GM19324 (cell line): ENCODE data around the gene PPARGC1A.

ENCODE experiments used
- ATAC-seq: cut with Tn5 transposase; IDR thresholded peaks from one replicate; pipeline ENCODE4 v1.9.1; 2021; ENCODE audit warnings: mild to moderate bottlenecking, moderate library complexity; ENCODE audit not compliant: unreplicated experiment, low FRiP score

Gene PPARGC1A

GRCh38 chr4:23889814-23890341 lies at the start of gene PPARGC1A:
TSS of gene PPARGC1A (minus strand) at chr4:23890047. CDS start at chr4:23889957, 90 bp downstream.
- no peak for ATAC-seq

- no peak for ATAC-seq
These were observed 48.9 kb upstream of the PPARGC1A start for GRCh38 chr4:23938796-23939195.

GRCh38 chr4:23937173-23937572 lies 47.3 kb upstream of the PPARGC1A start:
- no peak for ATAC-seq

GRCh38 chr4:23934915-23935314 lies 45.1 kb upstream of the PPARGC1A start:
- no peak for ATAC-seq

- ATAC-seq = no peak
These were observed 44.4 kb upstream of the PPARGC1A start for GRCh38 chr4:23934223-23934622.

GRCh38 chr4:23932901-23933308 lies 43.1 kb upstream of the PPARGC1A start:
- ATAC-seq = no peak

- no peak for ATAC-seq
These were observed 42.3 kb upstream of the PPARGC1A start for GRCh38 chr4:23932186-23932585.

- no peak for ATAC-seq
These were observed 41.6 kb upstream of the PPARGC1A start for GRCh38 chr4:23931489-23931830.

GRCh38 chr4:23930750-23931488 lies 41.1 kb upstream of the PPARGC1A start:
- ATAC-seq = no peak

- ATAC-seq = no peak
These were observed 39.4 kb upstream of the PPARGC1A start for GRCh38 chr4:23929248-23929647.

- ATAC-seq = no peak
These were observed 34.7 kb upstream of the PPARGC1A start for GRCh38 chr4:23924556-23924955.

GRCh38 chr4:23923840-23924239 lies 34.0 kb upstream of the PPARGC1A start:
- no peak for ATAC-seq

GRCh38 chr4:23923141-23923540 lies 33.3 kb upstream of the PPARGC1A start:
- ATAC-seq = no peak

- no peak for ATAC-seq
These were observed 32.8 kb upstream of the PPARGC1A start for GRCh38 chr4:23922541-23923111.

- no peak for ATAC-seq
These were observed 32.2 kb upstream of the PPARGC1A start for GRCh38 chr4:23922013-23922412.

- no peak for ATAC-seq
These were observed 31.6 kb upstream of the PPARGC1A start for GRCh38 chr4:23921447-23921845.

GRCh38 chr4:23920716-23921446 lies 31.0 kb upstream of the PPARGC1A start:
- no peak for ATAC-seq

GRCh38 chr4:23920296-23920695 lies 30.4 kb upstream of the PPARGC1A start:
- ATAC-seq = no peak

GRCh38 chr4:23916282-23916681 lies 26.4 kb upstream of the PPARGC1A start:
- ATAC-seq = no peak

GRCh38 chr4:23915459-23916132 lies 25.7 kb upstream of the PPARGC1A start:
- ATAC-seq = no peak
